Stimulated activated CD4-positive, alpha-beta T cell treated with anti-CD3 and anti-CD28 coated beads, Interleukin-1b, Interleukin-23, amount 100 ng/mL, for 4 hours (primary cell): ENCODE results near the gene CCND2.
A peak's percentile ranks its signal among the peaks of the same experiment; 100 is the strongest.

ENCODE experiments used
- DNase-seq, 2 donors: peaks; one replicate each; pipeline ENCODE4 v3.0.0-alpha.2; 2020; ENCODE audit warnings: low read depth in 2 of 2

CCND2 gene

DNA sequence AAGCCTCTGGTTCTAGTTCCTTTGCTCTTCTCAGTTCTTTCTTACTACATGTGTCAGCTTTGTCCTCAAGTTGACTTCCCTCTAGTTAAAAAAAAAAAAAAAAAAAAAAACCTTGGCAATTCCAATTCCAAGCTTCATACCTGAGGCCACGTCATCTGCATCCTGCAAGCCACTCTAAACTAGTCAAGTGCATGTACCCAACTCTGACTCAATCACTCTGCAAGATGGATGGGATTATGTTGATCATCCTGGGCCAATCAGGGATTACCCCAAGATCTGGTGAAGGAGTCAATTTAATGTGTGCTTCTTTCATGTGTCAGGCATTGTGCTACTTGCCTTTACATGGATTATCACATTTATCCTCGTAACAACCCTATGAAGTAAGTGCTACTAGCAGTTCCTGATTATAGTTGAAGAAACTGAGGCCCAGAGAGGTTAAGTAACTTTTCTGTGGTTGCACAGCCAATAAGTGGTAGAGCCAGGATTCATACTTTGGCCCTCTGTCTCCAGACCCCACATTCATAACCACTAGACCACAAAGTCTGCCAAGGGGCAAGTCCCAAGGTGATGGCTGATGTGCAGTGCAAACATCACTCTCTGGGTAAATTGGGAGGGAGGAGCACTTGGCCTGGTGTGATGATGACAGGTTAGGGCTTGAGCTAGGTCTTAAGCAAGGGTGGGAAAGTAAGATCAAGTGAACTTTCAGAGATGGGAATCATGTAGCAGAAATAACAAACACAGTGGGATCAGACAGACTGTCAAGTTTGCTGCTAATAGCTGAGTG, 17.3 kb upstream of the CCND2 start:
- no peak for DNase-seq

- no peak for DNase-seq
These were observed 16.1 kb upstream of the CCND2 start for GRCh38 chr12:4257442-4257841.

- DNase-seq = no peak
These were observed 14.5 kb upstream of the CCND2 start for GRCh38 chr12:4259099-4259498.

DNA sequence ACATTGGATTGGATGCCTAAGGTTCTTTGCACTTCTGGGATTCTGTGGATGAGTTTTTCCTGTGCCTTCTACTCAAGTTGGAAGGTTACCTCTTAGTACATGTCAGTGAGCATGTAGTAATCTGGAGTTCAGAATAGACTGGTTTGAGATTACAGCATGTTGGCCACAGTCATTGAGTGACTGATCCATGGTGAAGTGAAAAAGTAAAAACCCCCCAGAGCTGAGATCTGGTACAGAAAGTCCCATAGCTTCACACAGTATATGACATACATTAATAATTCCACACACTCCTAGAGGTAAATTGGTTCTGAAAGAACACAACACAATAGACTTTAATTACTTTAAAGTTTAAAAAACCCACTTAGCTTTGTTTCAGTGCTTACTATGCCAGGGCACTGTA, 11.9 kb upstream of the CCND2 start:
- DNase-seq = no peak

DNA sequence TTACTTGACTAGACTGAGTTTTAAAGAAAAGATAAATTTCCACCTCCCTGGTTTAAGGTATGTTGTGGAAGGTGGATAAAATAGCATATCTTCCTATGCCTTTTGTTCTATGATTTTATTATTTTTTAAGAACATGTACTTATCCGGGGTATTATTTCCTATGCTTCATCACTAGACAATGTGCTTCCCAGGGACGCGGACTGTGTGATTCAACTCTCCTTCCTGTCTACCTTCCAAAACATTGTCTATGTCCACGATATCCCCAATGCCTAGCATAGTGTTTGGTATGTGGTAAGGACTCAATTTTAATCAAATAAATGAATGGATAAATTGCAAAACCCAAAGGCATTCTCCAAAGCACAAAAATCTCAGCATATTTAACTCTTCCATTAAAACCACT, 8.3 kb upstream of the CCND2 start:
- no peak for DNase-seq

GRCh38 chr12:4266990-4267389, 6.6 kb upstream of the CCND2 start:
- no peak for DNase-seq

DNA sequence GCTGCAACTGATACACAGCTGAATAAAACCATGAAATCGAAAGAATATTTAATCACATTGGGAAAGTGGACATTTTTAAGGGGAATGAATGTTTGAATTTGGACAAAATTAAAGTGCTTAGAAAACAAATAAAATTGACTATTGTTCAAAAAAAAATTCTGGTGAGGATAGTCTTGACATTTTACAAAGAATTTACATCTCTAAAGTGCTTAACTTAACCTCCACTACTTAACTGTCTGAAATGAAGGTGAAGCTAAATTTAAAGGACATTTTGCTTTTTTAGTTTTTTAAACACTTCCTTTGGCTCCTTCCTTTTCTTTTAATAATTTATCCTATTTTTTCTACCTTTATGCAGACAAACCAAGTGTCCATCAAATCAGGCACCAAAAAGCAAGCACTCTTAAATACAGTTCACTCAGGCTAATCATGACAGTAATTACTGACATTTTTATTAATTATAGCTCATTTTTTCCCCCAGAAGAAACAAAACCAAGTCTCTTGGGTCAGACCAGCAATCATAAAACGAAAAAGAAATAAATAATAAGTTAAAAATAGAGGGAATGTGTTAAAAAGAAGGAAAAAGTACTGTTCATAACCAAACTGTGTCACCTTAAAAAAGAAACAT, 5.7 kb upstream of the CCND2 start:
- DNase-seq = no peak

- no peak for DNase-seq
These were observed 5.0 kb upstream of the CCND2 start for GRCh38 chr12:4268329-4269181.

- DNase-seq = peak; percentile 90 to 96
These were observed 4.1 kb upstream of the CCND2 start for GRCh38 chr12:4269279-4269991.

- DNase-seq = peak in 1 of 2 donors; percentile 52
These were observed 3.3 kb upstream of the CCND2 start for GRCh38 chr12:4270016-4270830.

- DNase-seq = no peak
These were observed 2.5 kb upstream of the CCND2 start for GRCh38 chr12:4270831-4271716.

GRCh38 chr12:4271717-4272423, 1.7 kb upstream of the CCND2 start:
- DNase-seq = peak; percentile 80 to 84

DNA sequence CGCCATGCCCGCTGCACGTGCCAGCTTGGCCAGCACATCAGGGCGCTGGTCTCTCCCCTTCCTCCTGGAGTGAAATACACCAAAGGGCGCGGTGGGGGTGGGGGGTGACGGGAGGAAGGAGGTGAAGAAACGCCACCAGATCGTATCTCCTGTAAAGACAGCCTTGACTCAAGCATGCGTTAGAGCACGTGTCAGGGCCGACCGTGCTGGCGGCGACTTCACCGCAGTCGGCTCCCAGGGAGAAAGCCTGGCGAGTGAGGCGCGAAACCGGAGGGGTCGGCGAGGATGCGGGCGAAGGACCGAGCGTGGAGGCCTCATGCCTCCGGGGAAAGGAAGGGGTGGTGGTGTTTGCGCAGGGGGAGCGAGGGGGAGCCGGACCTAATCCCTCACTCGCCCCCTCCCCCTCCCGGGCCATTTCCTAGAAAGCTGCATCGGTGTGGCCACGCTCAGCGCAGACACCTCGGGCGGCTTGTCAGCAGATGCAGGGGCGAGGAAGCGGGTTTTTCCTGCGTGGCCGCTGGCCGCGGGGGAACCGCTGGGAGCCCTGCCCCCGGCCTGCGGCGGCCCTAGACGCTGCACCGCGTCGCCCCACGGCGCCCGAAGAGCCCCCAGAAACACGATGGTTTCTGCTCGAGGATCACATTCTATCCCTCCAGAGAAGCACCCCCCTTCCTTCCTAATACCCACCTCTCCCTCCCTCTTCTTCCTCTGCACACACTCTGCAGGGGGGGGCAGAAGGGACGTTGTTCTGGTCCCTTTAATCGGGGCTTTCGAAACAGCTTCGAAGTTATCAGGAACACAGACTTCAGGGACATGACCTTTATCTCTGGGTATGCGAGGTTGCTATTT, 914 bp upstream of the CCND2 start:
- peak; percentile 59 to 77 for DNase-seq

GRCh38 chr12:4273273-4273651, 300 bp upstream of the CCND2 start:
- DNase-seq = no peak

- DNase-seq = no peak
These were observed 944 bp downstream of the CCND2 start for GRCh38 chr12:4274396-4275015.

GRCh38 chr12:4275016-4275869, 1.7 kb downstream of the CCND2 start:
- DNase-seq = no peak

- no peak for DNase-seq
These were observed 2.3 kb downstream of the CCND2 start for GRCh38 chr12:4275870-4276301.
